HL-60/S4 treated with phorbol 12-myristate 13-acetate at 8.2 ng/mL for 4 days and 3 days (cell line): ENCODE measurements around the gene POLR2E.
"Not testable (repeated sequence)": the region's sequence is repeated elsewhere in the genome, so short reads cannot be mapped to it uniquely, and the experiment has no call there.

Experiments used
- in situ Hi-C: fragments of 300-500 bp; cut with MboI; formaldehyde crosslinking; loops from 2 replicates; pipeline ENCODE4 v1.15.0; 2022; ENCODE audit warnings: low sequenced_read_pairs

POLR2E gene

GRCh38 chr19:1094978-1095701 lies at the start of gene POLR2E:
POLR2E (minus strand) TSS chr19:1095375; CDS start chr19:1095315, 60 bp downstream.
- in situ Hi-C loops = no loop called here

- in situ Hi-C loops = no loop called here
Observed at GRCh38 chr19:1144741-1145140, 49.6 kb upstream of the POLR2E start.

GRCh38 chr19:1143828-1144399 lies 48.7 kb upstream of the POLR2E start:
- in situ Hi-C loops = no loop called here

- in situ Hi-C loops = no loop called here
Observed at GRCh38 chr19:1141944-1142343, 46.8 kb upstream of the POLR2E start.

- in situ Hi-C loops = no loop called here
Observed at GRCh38 chr19:1140272-1141027, 45.3 kb upstream of the POLR2E start.

GRCh38 chr19:1139126-1139525 lies 44.0 kb upstream of the POLR2E start:
- in situ Hi-C loops = no loop called here

GRCh38 chr19:1138121-1138520 lies 42.9 kb upstream of the POLR2E start:
- in situ Hi-C loops = no loop called here

GRCh38 chr19:1136621-1137317 lies 41.6 kb upstream of the POLR2E start:
- in situ Hi-C loops = no loop called here

GRCh38 chr19:1136201-1136600 lies 41.0 kb upstream of the POLR2E start:
- in situ Hi-C loops = no loop called here

GRCh38 chr19:1135454-1135853 lies 40.3 kb upstream of the POLR2E start:
- in situ Hi-C loops = no loop called here

GRCh38 chr19:1134431-1134830 lies 39.3 kb upstream of the POLR2E start:
- in situ Hi-C loops = no loop called here

- in situ Hi-C loops = no loop called here
Observed at GRCh38 chr19:1133471-1133929, 38.3 kb upstream of the POLR2E start.

GRCh38 chr19:1132552-1133383 lies 37.6 kb upstream of the POLR2E start:
- in situ Hi-C loops = no loop called here

- in situ Hi-C loops = no loop called here
Observed at GRCh38 chr19:1131718-1132551, 36.8 kb upstream of the POLR2E start.

- in situ Hi-C loops = no loop called here
Observed at GRCh38 chr19:1130771-1131717, 35.9 kb upstream of the POLR2E start.

- in situ Hi-C loops = no loop called here
Observed at GRCh38 chr19:1129535-1129934, 34.4 kb upstream of the POLR2E start.

- in situ Hi-C loops = not testable (repeated sequence)
Observed at GRCh38 chr19:1129084-1129483, 33.9 kb upstream of the POLR2E start.

- in situ Hi-C loops = no loop called here
Observed at GRCh38 chr19:1128106-1128505, 32.9 kb upstream of the POLR2E start.
